CD14-positive monocyte (primary cell): ENCODE measurements around the gene RGS7. TPM values are rescaled to one million over a fixed set of nuclear protein-coding genes. Genes with fewer than 3 reads are reported as not detected.

Experiments
- DNase-seq, 3 donors: peaks; one replicate each; pipeline ENCODE4 v3.0.0-alpha.2; 2011 to 2022
- H2AFZ ChIP-seq: 2 replicates; pipeline ENCODE4 v1.6.0; 2012; ENCODE audit warnings: mild to moderate bottlenecking, low read depth, low read length, inconsistent platforms; ENCODE audit not compliant: insufficient read depth, poor library complexity, severe bottlenecking
- H3K27ac ChIP-seq, 2 donors: 1 replicate in 1 of 2; 2 replicates in 1 of 2; pipeline ENCODE4 v1.5.1; 2012 to 2013; ENCODE audit warnings: low read length in 2 of 2, control low read depth in 1 of 2, inconsistent platforms in 1 of 2, low read depth in 1 of 2, mild to moderate bottlenecking in 1 of 2
- H3K27me3 ChIP-seq, 2 donors: one replicate each; pipeline versions ENCODE4 v1.6.0 to v1.6.1; 2011 to 2013; ENCODE audit warnings: low read length in 2 of 2; ENCODE audit not compliant: control insufficient read depth in 2 of 2, insufficient read depth in 2 of 2
- H3K36me3 ChIP-seq, 2 donors: replicated peaks in 1 of 2; 1 replicate in 1 of 2; 2 replicates in 1 of 2; pipeline versions ENCODE4 v1.5.1 to v1.6.1; 2012 to 2013; ENCODE audit warnings: low read length in 2 of 2, control low read depth in 1 of 2, inconsistent platforms in 1 of 2, mild to moderate bottlenecking in 1 of 2; ENCODE audit not compliant: insufficient read depth in 2 of 2, control insufficient read depth in 1 of 2
- H3K4me1 ChIP-seq, 2 donors: 1 replicate in 1 of 2; 2 replicates in 1 of 2; pipeline versions ENCODE4 v1.5.1 to v1.6.1; 2012 to 2013; ENCODE audit warnings: low read length in 2 of 2, control low read depth in 1 of 2, inconsistent platforms in 1 of 2, mild to moderate bottlenecking in 1 of 2, moderate library complexity in 1 of 2; ENCODE audit not compliant: insufficient read depth in 2 of 2, control insufficient read depth in 1 of 2
- H3K4me2 ChIP-seq: replicated peaks from 2 replicates; pipeline ENCODE3; 2012; ENCODE audit warnings: low read length, moderate library complexity, mild to moderate bottlenecking; ENCODE audit not compliant: poor library complexity, severe bottlenecking; ENCODE audit errors: extremely low read depth
- H3K4me3 ChIP-seq, 3 experiments: fragments of 200-600 bp in 1 of 3; sonication (generic) in 1 of 3; replicated peaks in 1 of 3; 1 replicate in 2 of 3; 2 replicates in 1 of 3; pipeline ENCODE4 v1.5.1; 2011 to 2013; ENCODE audit warnings: low read length in 3 of 3, mild to moderate bottlenecking in 3 of 3, control low read depth in 2 of 3, low read depth in 2 of 3, inconsistent platforms in 1 of 3, moderate library complexity in 1 of 3
- H3K79me2 ChIP-seq: 2 replicates; pipeline ENCODE4 v1.6.0; 2012; ENCODE audit warnings: mild to moderate bottlenecking, control low read depth, inconsistent platforms, low read length, moderate library complexity; ENCODE audit not compliant: insufficient read depth
- H3K9ac ChIP-seq: 2 replicates; pipeline ENCODE4 v1.6.0; 2017; ENCODE audit warnings: low read length, mild to moderate bottlenecking; ENCODE audit not compliant: insufficient read depth, poor library complexity, severe bottlenecking
- H3K9me3 ChIP-seq, 2 donors: replicated peaks in 1 of 2; 1 replicate in 1 of 2; 2 replicates in 1 of 2; pipeline versions ENCODE4 v1.5.1 to v1.6.1; 2012 to 2013; ENCODE audit warnings: low read length in 2 of 2, control low read depth in 1 of 2; ENCODE audit not compliant: control insufficient read depth in 1 of 2, insufficient read depth in 1 of 2
- H4K20me1 ChIP-seq: 2 replicates; pipeline ENCODE4 v1.6.0; 2012; ENCODE audit warnings: mild to moderate bottlenecking, low read length, control low read depth, moderate library complexity; ENCODE audit not compliant: insufficient read depth
- H3K27ac Mint-ChIP-seq, 7 donors: one replicate each; pipeline ENCODE4 v1.8.0; 2020; ENCODE audit warnings: mild to moderate bottlenecking in 7 of 7, mixed read lengths in 7 of 7, moderate library complexity in 6 of 7, inconsistent platforms in 2 of 7
- H3K27me3 Mint-ChIP-seq, 3 donors: one replicate each; pipeline ENCODE4 v1.8.0; 2021 to 2022; ENCODE audit warnings: low read depth in 3 of 3, mild to moderate bottlenecking in 3 of 3, mixed read lengths in 3 of 3, moderate library complexity in 3 of 3, inconsistent platforms in 1 of 3
- H3K36me3 Mint-ChIP-seq, 2 donors: one replicate each; pipeline ENCODE4 v1.8.0; 2020; ENCODE audit warnings: mixed read lengths in 2 of 2, inconsistent platforms in 1 of 2, mild to moderate bottlenecking in 1 of 2
- H3K4me1 Mint-ChIP-seq: one replicate; pipeline ENCODE4 v1.8.0; 2020; ENCODE audit warnings: mild to moderate bottlenecking, mixed read lengths
- H3K4me3 Mint-ChIP-seq, 2 donors: one replicate each; pipeline ENCODE4 v1.8.0; 2020; ENCODE audit warnings: mild to moderate bottlenecking in 2 of 2, mixed read lengths in 2 of 2, moderate library complexity in 1 of 2
- H3K9me3 Mint-ChIP-seq, 7 donors: one replicate each; pipeline ENCODE4 v1.8.0; 2020 to 2022; ENCODE audit warnings: mixed read lengths in 7 of 7, mild to moderate bottlenecking in 6 of 7, moderate library complexity in 6 of 7, inconsistent platforms in 2 of 7
- CTCF ChIP-seq: fragments of 200-600 bp; IDR thresholded peaks from one replicate; pipeline ENCODE4 v1.8.0; 2022; ENCODE audit warnings: antibody characterized with exemption, mild to moderate bottlenecking
- WGBS: methylation state at CpG from one replicate; pipeline ENCODE4 v1.1.5; 2013; ENCODE audit warnings: missing lambda C conversion rate; ENCODE audit not compliant: insufficient coverage; 5-methylcytosine and 5-hydroxymethylcytosine counted together
- intact Hi-C, 2 donors: fragments of 100-400 bp; cut with micrococcal nuclease; formaldehyde crosslinking; loops; one replicate each; pipeline versions ENCODE4 v1.15.0 to v1.15.1; 2023
- polyA plus RNA-seq, 3 donors: library from polyadenylated mRNA; depleted of rRNA in 1 of 3; unstranded in 2 of 3; stranded (reverse) in 1 of 3; fragments of 300-500 nt in 2 of 3; fragments of >200 nt in 1 of 3; fragmentation: Illumina TruSeq in 2 of 3; gene quantifications; 1 replicate in 2 of 3; 2 replicates in 1 of 3; pipeline ENCODE4 v1.2.3, GENCODE V29; 2012 to 2021

The RGS7 gene
- polyA plus RNA-seq, 3 donors: not detected

GRCh38 chr1:241389400-241389799 is 32.4 kb upstream of the RGS7 start:
- no peak for TF ChIP-seq CTCF
- Histone ChIP-seq H4K20me1 (no peaks in the 10 kb centered on the region), H3K4me2 (no peak overlapping the region), H2AFZ (no peak overlapping the region), H3K79me2 (no peaks in the 10 kb centered on the region), H3K27me3 (no peaks in the 10 kb centered on the region), H3K36me3 (no peaks in the 10 kb centered on the region), H3K27ac (no peak overlapping the region), H3K9ac (no peak overlapping the region), H3K9me3 (no peaks in the 10 kb centered on the region), H3K4me3 (no peak overlapping the region), H3K4me1 (no peaks in the 10 kb centered on the region)
- intact Hi-C loops: no loop called here
- Mint-ChIP-seq H3K9me3 (peaks cover 0 to 5% (median 0%) of the 10 kb centered on the region in 7 donors), H3K36me3 (no peaks in the 10 kb centered on the region), H3K4me3 (no peak overlapping the region), H3K27ac (no peak overlapping the region), H3K27me3 (peaks cover 0 to 3% (median 0%) of the 10 kb centered on the region in 3 donors), H3K4me1 (no peaks in the 10 kb centered on the region)
- WGBS: 67% methylated on average over 2 of the region's 3 CpGs
- DNase-seq: no peak

GRCh38 chr1:241387216-241387615 is 30.2 kb upstream of the RGS7 start:
- H4K20me1 ChIP-seq: no peaks in the 10 kb centered on the region
- Mint-ChIP-seq H3K27ac (no peak overlapping the region), H3K4me1 (no peaks in the 10 kb centered on the region), H3K27me3 (peaks cover 0 to 3% (median 0%) of the 10 kb centered on the region in 3 donors), H3K9me3 (peaks cover 0 to 8% (median 3%) of the 10 kb centered on the region in 7 donors), H3K4me3 (no peak overlapping the region), H3K36me3 (no peaks in the 10 kb centered on the region)
- no peak overlapping the region for H2AFZ ChIP-seq
- H3K36me3 ChIP-seq: no peaks in the 10 kb centered on the region
- H3K9me3 ChIP-seq: no peaks in the 10 kb centered on the region
- intact Hi-C loops: no loop called here
- no peaks in the 10 kb centered on the region for H3K79me2 ChIP-seq
- H3K4me3 ChIP-seq: no peak overlapping the region
- no peaks in the 10 kb centered on the region for H3K27me3 ChIP-seq
- no peak for TF ChIP-seq CTCF
- H3K27ac ChIP-seq: no peak overlapping the region
- H3K9ac ChIP-seq: no peak overlapping the region
- DNase-seq: no peak
- H3K4me1 ChIP-seq: no peaks in the 10 kb centered on the region
- no peak overlapping the region for H3K4me2 ChIP-seq
